ENCODE data around the gene NANP. TPM values are rescaled to one million over a fixed set of nuclear protein-coding genes. Genes with fewer than 3 reads are reported as not detected.

NANP gene
- polyA plus RNA-seq, 6 donors from 2014 or later = 0.60 to 1.9 (median 1.3) TPM

GRCh38 chr20:25576783-25577530, 46.9 kb downstream of the NANP start:
- no peaks in the 10 kb centered on the region for H3K4me1 Mint-ChIP-seq
- H3K27ac Mint-ChIP-seq = no peak overlapping the region

GRCh38 chr20:25574411-25574810, 49.4 kb downstream of the NANP start:
- no peak for ATAC-seq (ENCODE audit: low read depth in 2 of 2)
- no peak for DNase-seq
- peaks cover 0 to 3% (median 0%) of the 10 kb centered on the region in 7 donors for H3K9me3 Mint-ChIP-seq
- no peaks in the 10 kb centered on the region for H3K36me3 Mint-ChIP-seq
- H3K27me3 Mint-ChIP-seq = peaks cover 4 to 28% (median 16%) of the 10 kb centered on the region in 3 donors
- H3K4me3 Mint-ChIP-seq = no peak overlapping the region
- no peak overlapping the region for H3K27ac Mint-ChIP-seq
- no peaks in the 10 kb centered on the region for H3K4me1 Mint-ChIP-seq

More at GRCh38 chr20:25576783-25577530, 46.9 kb downstream of the NANP start:
- DNase-seq = no peak
- no peak overlapping the region for H3K4me3 Mint-ChIP-seq
- H3K27me3 Mint-ChIP-seq = peaks cover 4 to 36% (median 22%) of the 10 kb centered on the region in 3 donors
- peaks cover 0 to 3% (median 0%) of the 10 kb centered on the region in 7 donors for H3K9me3 Mint-ChIP-seq
- no peak for ATAC-seq (ENCODE audit: low read depth in 2 of 2)
- H3K36me3 Mint-ChIP-seq = no peaks in the 10 kb centered on the region

DNA sequence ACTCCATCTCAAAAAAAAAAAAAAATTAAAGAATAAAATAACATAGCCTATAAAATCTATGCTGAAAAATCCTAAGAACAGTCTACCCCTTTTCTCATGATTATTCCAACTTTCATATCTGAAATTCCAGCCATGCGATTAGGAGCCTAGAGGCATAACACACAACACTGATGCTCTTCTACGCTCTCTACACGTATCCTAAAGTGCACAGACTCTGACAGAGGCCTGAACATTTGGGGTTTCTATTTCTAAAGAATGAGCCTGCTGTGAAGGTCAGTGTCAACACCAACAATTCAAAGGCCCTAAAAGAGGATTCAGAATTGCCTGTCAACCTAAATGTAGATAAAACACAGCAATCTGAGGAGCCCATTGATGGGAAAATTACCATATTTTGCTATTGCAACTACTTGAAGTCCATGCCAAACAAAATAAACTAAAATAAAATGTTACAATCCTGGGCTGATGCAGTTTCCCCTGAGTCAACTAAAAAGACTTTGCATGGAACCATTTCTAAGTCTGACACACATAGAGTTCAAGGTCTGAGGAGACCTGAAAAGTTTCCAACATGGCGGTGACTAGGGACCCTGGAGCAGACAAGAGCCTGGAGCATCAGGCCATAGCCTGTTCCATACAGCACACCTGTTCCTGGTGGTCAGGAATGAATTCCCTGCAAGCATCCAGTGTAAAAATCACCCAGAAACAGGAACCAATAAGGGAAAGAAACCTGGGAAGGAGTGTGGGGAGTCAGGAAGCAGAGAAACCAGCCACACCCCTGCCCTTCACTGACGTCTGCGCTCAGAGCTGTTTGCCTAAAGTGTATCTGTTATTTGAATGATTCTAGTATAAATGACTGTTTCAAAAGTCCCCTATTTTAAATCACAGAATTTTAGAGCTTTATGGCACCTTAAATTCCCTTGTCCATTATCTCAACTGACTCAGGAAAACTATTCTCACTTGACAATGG, 50.2 kb downstream of the NANP start:
- no peak for ATAC-seq (ENCODE audit: low read depth in 2 of 2)
- Mint-ChIP-seq H3K4me3 (no peak overlapping the region), H3K4me1 (no peaks in the 10 kb centered on the region), H3K9me3 (peaks cover 0 to 3% (median 0%) of the 10 kb centered on the region in 7 donors), H3K36me3 (no peaks in the 10 kb centered on the region), H3K27me3 (peaks cover 4 to 28% (median 16%) of the 10 kb centered on the region in 3 donors), H3K27ac (no peak overlapping the region)
- no peak for DNase-seq

DNA sequence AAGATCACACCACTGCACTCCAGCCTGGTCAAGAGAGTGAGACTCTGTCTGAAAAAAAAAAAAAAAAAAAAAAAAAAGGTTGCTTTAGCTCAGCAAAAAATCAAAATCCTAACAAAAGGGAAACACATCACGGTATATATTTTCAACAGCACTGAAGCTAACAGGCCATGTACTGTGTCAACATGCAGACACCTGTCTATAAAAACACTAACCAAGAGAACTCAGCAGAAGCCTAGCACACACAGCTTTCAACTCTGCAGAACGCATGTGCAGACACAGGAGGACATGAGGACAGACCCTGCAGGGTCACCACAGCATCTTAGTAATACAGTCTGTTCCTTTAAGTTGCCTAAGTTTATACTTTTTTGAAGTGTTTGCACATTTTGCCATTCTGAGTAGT, 52.0 kb downstream of the NANP start:
- Mint-ChIP-seq H3K9me3 (peaks cover 0 to 3% (median 0%) of the 10 kb centered on the region in 7 donors), H3K4me1 (no peaks in the 10 kb centered on the region), H3K27ac (no peak overlapping the region), H3K4me3 (no peak overlapping the region), H3K27me3 (peaks cover 0 to 28% (median 16%) of the 10 kb centered on the region in 3 donors), H3K36me3 (no peaks in the 10 kb centered on the region)
- DNase-seq (no peak), ATAC-seq (ENCODE audit: low read depth in 2 of 2) (no peak)

DNA sequence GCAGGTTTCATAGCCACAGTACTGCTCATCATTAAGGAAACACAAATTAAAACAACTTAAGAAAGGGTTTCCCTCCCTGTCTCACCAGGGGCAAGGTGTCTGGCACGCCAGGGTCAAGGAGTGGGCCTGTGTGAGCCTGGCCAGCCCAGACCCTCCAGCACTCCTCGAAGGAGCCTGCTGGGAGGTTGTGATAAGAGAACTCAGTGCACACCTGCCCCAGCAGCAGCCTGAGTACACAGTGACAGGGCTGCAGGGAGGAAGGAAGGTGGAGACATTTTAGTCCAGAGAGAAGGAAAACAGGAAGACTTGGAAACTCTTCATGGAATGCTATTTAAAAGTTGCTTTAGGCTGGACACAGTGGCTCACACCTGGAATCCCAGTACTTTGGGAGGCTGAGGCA, 52.6 kb downstream of the NANP start:
- Mint-ChIP-seq H3K36me3 (no peaks in the 10 kb centered on the region), H3K9me3 (peaks cover 0 to 3% (median 0%) of the 10 kb centered on the region in 7 donors), H3K27me3 (peaks cover 0 to 28% (median 16%) of the 10 kb centered on the region in 3 donors), H3K4me1 (no peaks in the 10 kb centered on the region), H3K4me3 (no peak overlapping the region), H3K27ac (no peak overlapping the region)
- ATAC-seq (ENCODE audit: low read depth in 2 of 2) = no peak
- DNase-seq = no peak

DNA sequence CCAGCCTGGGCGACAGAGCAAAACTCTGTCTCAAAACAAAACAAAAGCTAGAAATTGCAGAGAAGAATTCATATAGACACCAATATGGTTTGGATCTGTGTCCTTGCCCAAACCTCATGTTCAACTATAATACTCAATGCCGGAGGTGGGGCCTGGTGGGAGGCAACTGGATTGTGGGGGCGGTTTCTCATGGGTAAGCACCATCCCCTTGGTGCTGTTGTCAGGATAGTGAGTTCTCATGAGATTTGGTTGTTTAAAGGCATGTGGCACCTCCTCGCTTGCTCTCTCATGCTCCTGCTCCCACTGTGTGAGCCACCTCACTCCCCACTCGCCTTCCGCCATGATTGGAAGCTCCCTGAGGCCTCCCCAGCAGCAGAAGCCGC, 53.7 kb downstream of the NANP start:
- Mint-ChIP-seq H3K27me3 (peaks cover 0 to 23% (median 8%) of the 10 kb centered on the region in 3 donors), H3K27ac (no peak overlapping the region), H3K4me3 (no peak overlapping the region), H3K9me3 (peaks cover 0 to 3% (median 0%) of the 10 kb centered on the region in 7 donors), H3K36me3 (no peaks in the 10 kb centered on the region), H3K4me1 (no peaks in the 10 kb centered on the region)
- no peak for DNase-seq
- no peak for ATAC-seq (ENCODE audit: low read depth in 2 of 2)

DNA sequence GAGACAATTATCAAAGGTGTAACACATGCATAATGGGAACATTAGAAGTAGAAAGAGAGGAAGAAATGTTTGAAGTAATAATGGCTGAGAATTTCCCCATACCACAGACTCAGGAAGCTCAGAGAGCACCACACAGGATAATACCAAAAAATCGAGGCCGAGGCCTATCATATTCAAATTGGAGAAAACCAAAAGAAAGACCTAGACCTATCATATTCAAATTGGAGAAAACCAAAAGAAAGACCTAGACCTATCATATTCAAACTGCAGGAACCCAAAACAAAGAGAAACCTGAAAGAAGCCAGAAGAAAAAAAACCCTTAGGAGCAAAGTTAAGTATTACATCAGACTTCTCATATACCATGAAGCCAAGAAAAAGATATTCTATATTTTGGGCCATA, 56.5 kb downstream of the NANP start:
- Mint-ChIP-seq H3K9me3 (peaks cover 0 to 13% (median 5%) of the 10 kb centered on the region in 7 donors), H3K27me3 (peaks cover 0 to 17% (median 0%) of the 10 kb centered on the region in 3 donors), H3K27ac (no peak overlapping the region), H3K4me1 (no peaks in the 10 kb centered on the region), H3K36me3 (no peaks in the 10 kb centered on the region), H3K4me3 (no peak overlapping the region)
- DNase-seq = no peak
- ATAC-seq (ENCODE audit: low read depth in 2 of 2) = no peak

- H3K36me3 Mint-ChIP-seq = no peaks in the 10 kb centered on the region
- H3K27me3 Mint-ChIP-seq = peaks cover 0 to 17% (median 0%) of the 10 kb centered on the region in 3 donors
- DNase-seq = no peak
- no peak for ATAC-seq (ENCODE audit: low read depth in 2 of 2)
- no peak overlapping the region for H3K4me3 Mint-ChIP-seq
- H3K27ac Mint-ChIP-seq = peak overlapping the region in 1 of 6 donors; percentile 1
- H3K4me1 Mint-ChIP-seq = no peaks in the 10 kb centered on the region
- peaks cover 0 to 13% (median 5%) of the 10 kb centered on the region in 7 donors for H3K9me3 Mint-ChIP-seq
Observed at GRCh38 chr20:25566821-25567220, 57.0 kb downstream of the NANP start.

GRCh38 chr20:25565578-25566157, 58.1 kb downstream of the NANP start:
- Mint-ChIP-seq H3K4me1 (no peaks in the 10 kb centered on the region), H3K27me3 (peaks cover 0 to 12% (median 0%) of the 10 kb centered on the region in 3 donors), H3K27ac (peak overlapping the region in 1 of 6 donors; percentile 13), H3K9me3 (peaks cover 0 to 13% (median 5%) of the 10 kb centered on the region in 7 donors), H3K4me3 (peak overlapping the region in 2 of 8 donors; percentile 27 to 45), H3K36me3 (no peaks in the 10 kb centered on the region)
- ATAC-seq (ENCODE audit: low read depth in 2 of 2) = no peak
- DNase-seq = no peak

DNA sequence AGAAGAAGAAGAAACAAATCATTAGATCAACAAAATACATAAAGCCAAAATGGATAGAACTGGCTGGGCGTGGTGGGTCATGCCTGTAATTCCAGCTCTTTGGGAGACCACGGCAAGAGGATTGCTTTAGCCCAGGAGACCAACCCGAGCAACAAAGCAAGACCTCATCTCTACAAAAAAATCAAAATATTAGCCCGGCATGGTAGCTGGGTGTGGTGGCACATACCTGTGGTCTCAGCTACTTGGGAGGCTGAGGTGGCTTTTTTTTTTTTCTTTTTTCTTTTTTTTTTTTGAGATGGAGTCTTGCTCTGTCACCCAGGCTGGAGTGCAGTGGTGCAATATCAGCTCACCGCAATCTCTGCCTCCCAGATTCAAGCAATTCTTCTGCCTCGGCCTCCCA, 59.9 kb downstream of the NANP start:
- DNase-seq (no peak), ATAC-seq (ENCODE audit: low read depth in 2 of 2) (no peak)
- H3K4me3 Mint-ChIP-seq = no peak overlapping the region
- no peak overlapping the region for H3K27ac Mint-ChIP-seq
- no peaks in the 10 kb centered on the region for H3K4me1 Mint-ChIP-seq
- H3K36me3 Mint-ChIP-seq = no peaks in the 10 kb centered on the region
- H3K9me3 Mint-ChIP-seq = peaks cover 0 to 13% (median 5%) of the 10 kb centered on the region in 7 donors
- H3K27me3 Mint-ChIP-seq = peaks cover 0 to 14% (median 0%) of the 10 kb centered on the region in 3 donors

- no peak for DNase-seq
- H3K27ac Mint-ChIP-seq = no peak overlapping the region
- H3K36me3 Mint-ChIP-seq = no peaks in the 10 kb centered on the region
- no peak overlapping the region for H3K4me3 Mint-ChIP-seq
- H3K9me3 Mint-ChIP-seq = peaks cover 0 to 13% (median 5%) of the 10 kb centered on the region in 7 donors
- H3K4me1 Mint-ChIP-seq = no peaks in the 10 kb centered on the region
- peaks cover 0 to 14% (median 0%) of the 10 kb centered on the region in 3 donors for H3K27me3 Mint-ChIP-seq
- ATAC-seq (ENCODE audit: low read depth in 2 of 2) = no peak
Observed at GRCh38 chr20:25563362-25563761, 60.5 kb downstream of the NANP start.

Measured in naive B cell (primary cell).